GM12873 (cell line): Measurements from ENCODE around the gene SLC22A23.

Source experiments
- CTCF ChIP-seq: IDR thresholded peaks from 2 replicates; pipeline ENCODE4 v1.5.1; 2012; ENCODE audit warnings: low read depth, mild to moderate bottlenecking, moderate library complexity, low read length, control low read depth; ENCODE audit not compliant: insufficient read depth; ENCODE audit errors: missing control alignments

Gene SLC22A23

GRCh38 chr6:3423439-3424184, 33.2 kb downstream of the SLC22A23 start:
- no peak for TF ChIP-seq CTCF

- no peak for TF ChIP-seq CTCF
Measured at GRCh38 chr6:3422435-3423070, 34.3 kb downstream of the SLC22A23 start.

DNA sequence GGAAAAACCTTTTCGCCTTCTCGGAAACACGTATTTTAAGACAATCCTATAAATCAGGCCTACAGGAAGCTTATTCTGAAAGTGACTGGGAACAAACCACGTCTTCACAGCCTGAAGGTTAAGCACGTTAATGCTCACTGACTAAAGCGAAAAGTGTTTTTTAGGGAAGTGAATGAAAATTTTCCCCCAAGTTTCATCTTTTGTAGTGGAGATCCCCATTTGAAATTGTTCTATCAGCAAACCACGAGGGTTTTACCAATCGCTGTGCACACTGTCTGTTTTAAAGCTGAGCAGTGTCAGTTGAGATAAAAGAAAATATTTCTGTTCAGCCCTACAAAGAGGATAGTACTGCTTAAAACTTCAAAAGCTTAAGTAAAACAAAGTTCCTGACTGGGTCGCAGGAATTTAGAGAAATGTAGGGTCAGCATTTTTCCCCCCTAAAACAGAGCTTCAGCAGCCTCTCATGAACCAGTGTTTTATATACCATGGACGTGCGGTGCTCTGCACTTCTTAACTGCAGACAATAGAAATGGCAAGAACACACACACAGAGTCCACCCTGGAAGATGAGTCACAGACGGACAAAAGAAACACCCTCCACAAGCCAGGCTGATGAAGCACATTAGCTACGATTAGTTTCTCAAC, 34.9 kb downstream of the SLC22A23 start:
- no peak for TF ChIP-seq CTCF

- TF ChIP-seq CTCF = no peak
Measured at GRCh38 chr6:3421143-3421542, 35.7 kb downstream of the SLC22A23 start.

- TF ChIP-seq CTCF = no peak
Measured at GRCh38 chr6:3419624-3420272, 37.1 kb downstream of the SLC22A23 start.

DNA sequence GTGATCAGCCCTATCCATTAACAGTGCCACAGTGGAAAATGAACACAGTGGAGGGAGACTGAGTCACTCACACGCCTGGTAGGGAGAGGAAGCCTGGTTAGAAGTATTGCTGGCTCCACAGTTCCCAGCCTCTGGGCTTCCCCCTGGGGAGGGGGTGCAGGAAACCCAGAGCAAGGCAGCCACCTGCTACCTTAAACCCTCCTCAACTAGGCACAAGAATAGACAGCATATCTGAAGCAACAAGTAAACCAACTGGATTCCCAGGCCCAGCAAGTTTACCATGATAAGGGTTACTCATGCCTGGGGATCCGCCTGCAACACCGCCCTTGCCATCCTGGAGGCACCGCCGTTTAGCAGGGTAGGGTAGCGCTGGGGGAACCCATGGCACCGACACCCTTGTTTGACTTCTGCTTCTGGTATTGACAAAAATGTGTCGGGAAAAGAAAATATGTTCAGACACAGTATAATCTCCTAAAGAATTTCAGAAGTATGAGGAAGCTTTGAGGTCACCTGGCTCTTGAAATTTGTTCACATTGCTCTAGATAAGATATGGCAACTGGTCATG, 38.3 kb downstream of the SLC22A23 start:
- TF ChIP-seq CTCF = no peak

DNA sequence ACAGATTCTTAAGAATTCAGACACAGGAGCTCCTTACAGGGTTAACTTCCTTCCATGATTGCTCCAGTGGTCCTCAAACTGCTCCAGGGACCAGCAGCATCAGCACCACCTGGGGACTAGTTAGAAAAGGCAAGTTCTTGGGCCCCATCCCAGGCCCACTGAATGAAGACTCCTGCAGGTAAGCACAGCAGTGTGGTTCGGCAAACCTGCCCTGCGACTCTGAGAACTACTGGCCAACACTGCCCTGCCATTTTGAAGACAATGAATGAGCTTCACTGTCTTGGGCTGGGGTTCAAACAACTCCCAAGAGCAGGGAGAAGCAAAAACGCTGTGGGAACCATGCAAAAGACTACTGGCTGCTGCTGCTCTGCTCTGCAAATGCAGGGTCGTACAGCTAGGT, 39.4 kb downstream of the SLC22A23 start:
- TF ChIP-seq CTCF = no peak
